ENCODE data around the gene SYTL1.

SYTL1 gene

DNA sequence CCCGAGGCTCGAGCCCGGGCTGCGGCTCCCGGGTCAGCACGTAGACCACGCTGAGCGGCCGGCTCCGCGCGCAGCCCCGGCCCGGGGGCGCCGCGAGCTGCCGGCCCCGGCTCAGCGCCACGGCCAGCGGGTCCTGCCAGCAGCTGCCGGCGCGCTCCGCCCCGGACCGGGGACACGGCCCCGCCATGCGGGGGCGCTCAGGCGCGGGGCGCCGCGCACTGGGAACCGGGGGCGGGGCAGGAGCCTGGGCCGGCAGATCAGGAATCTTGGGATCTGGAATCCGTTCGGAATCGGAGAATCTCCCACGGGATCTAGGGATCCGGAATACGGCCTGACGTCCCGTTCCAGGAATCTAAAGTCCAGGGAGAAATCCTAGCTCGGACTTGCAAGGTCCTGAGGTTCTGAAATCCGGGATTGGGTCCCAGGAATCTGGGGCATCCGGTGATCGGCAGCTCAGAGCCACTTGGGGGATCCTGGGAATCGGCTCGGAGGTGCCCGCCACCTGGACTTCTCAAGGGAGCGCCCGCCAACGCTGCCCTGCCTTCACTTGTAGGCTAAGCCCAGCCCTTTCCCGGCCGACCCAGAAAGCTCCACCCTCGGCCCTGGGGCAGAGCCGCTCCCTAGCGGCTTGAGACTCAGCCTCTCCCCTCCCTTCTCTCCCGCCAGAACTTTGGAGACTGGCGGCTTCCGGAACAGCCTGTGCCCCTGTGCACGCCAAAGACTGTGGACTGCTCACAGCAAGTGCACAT is 24.8 kb downstream of the SYTL1 start, which contains the start of gene MAP3K6:
TSS of gene MAP3K6 (minus strand) at position 551 of the 749 bp plus-strand sequence. CDS start at position 187, 364 bp downstream.
- peak; percentile 44 for TF ChIP-seq CTCF (IDR thresholded peaks at IDR 0.05; ENCODE audit: insufficient read depth, low read depth, low read length, missing control alignments)
- DNase-seq (ENCODE audit: low read depth), result peak; percentile 55
- peak within 1 kb of the TSS; percentile 72 for H3K4me3 ChIP-seq (ENCODE audit: low read depth, low read length)

GRCh38 chr1:27367160-27367650 is 25.4 kb downstream of the SYTL1 start:
- DNase-seq (ENCODE audit: low read depth), result no peak
- no peak for TF ChIP-seq CTCF (IDR thresholded peaks at IDR 0.05; ENCODE audit: insufficient read depth, low read depth, low read length, missing control alignments)
- no peak overlapping the region for H3K4me3 ChIP-seq (ENCODE audit: low read depth, low read length)

DNA sequence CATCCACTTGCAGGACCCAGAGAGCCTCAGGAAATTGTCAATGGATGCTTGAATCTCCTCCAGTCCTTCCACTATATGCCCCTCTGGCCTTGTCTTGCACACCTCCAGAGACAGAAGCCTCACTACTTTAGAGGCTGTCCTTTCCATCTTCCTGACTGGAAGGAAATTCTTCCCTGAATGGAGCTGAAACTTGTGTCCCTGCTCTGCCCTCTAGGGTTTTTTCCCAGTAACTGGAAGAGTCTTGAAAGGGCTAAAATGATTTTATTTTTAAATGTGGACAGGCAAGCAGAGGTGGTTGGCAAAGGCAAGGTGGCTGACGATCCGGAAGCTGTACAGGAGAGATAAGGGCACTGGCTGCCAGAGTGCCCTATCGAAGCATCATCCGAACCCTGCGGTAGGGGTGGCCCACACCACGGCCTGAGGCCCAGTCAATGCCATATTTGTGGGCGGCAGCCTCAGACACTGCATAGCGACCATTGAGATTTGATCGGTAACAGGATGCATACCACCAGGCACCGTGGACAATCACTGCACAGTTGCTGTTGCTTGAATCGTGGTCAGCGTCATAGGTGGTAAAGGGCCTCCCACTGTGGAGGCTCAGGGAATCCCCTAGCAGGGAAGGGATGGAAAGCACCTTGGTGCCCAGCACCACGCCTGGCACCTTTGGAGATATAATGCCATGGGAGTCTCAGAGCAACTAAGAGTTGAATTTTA is 27.2 kb downstream of the SYTL1 start:
- no peak for TF ChIP-seq CTCF (IDR thresholded peaks at IDR 0.05; ENCODE audit: insufficient read depth, low read depth, low read length, missing control alignments)
- no peak for DNase-seq (ENCODE audit: low read depth)
- no peak overlapping the region for H3K4me3 ChIP-seq (ENCODE audit: low read depth, low read length)

DNA sequence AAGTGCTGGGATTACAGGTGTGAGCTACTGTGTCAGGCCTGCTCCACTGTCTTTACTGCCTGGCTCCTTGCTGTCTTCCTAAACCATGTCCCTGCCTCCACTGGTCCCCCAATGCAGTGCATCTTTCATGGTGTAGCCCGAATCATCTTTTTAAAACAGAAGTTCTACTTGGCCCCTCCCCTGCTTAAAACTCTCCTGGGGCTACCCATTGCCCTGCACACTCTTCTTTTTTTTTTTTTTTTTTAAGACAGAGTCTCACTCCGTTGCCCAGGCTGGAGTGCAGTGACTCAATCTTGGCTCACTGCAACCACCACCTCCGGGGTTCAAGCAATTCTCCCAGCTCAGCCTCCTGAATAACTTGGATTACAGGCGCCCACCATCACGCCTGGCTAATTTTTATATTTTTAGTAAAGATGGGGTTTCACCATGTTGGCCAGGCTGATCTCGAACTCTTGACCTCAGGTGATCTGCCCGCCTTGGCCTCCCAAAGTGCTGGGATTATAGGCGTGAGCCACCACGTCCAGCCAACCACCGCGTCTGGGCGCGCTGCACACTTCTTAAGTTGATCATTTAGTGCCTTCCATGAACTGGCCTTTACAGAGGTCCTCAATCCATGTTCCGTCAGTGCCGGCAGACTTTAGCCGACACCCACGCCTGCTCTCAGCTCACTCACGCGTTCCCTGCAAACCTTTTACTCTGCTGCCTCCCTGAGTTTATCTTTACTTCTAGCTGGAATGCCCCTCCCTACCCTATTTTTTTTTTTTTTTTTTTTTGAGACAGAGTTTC is 30.4 kb downstream of the SYTL1 start:
- no peak for TF ChIP-seq CTCF (IDR thresholded peaks at IDR 0.05; ENCODE audit: insufficient read depth, low read depth, low read length, missing control alignments)
- no peak overlapping the region for H3K4me3 ChIP-seq (ENCODE audit: low read depth, low read length)
- no peak for DNase-seq (ENCODE audit: low read depth)

- DNase-seq (ENCODE audit: low read depth), result no peak
- TF ChIP-seq CTCF (IDR thresholded peaks at IDR 0.05; ENCODE audit: insufficient read depth, low read depth, low read length, missing control alignments), result peak; percentile 20
- H3K4me3 ChIP-seq (ENCODE audit: low read depth, low read length), result no peak overlapping the region
These were observed 31.2 kb downstream of the SYTL1 start for GRCh38 chr1:27372808-27373690.
